NCI-H510A (cell line): Measurements from ENCODE around the gene UTP11.

Experiments used
- DNase-seq: peaks from one replicate; lab custom pipeline; 2025; lab: John Stamatoyannopoulos, UW

The UTP11 gene

DNA sequence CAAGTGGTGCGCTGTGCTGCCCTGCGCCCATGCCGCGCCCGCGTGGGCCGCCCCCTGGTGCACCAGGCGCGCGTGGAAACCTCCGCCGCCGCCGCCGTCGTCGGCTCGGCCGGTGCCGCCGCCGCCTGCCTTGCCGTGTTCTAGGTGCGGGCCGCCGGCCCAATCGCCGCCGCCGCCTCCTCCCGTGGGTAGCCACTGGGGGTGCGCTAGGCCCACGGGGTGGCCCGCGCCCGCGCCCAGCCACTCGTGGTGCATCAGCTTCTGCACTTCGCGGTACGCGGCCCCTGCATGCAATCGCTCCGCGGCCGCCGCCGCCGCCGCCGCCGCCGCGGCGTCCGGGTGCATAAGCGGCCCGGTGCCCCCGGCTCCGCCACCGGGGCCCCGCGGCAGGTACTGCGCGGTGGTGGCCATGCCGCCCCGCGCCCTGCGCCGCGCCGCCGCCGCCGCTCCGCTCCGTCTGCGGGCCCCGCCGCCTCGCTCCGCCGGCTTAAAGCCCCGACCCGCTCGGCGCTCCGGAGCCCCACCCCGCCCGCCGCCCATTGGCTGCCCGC is 33.9 kb downstream of the UTP11 start, which contains the start of gene POU3F1:
TSS of gene POU3F1 (minus strand) at position 461 of the 551 bp plus-strand sequence. CDS start at position 411, 50 bp downstream.
- no peak for DNase-seq

DNA sequence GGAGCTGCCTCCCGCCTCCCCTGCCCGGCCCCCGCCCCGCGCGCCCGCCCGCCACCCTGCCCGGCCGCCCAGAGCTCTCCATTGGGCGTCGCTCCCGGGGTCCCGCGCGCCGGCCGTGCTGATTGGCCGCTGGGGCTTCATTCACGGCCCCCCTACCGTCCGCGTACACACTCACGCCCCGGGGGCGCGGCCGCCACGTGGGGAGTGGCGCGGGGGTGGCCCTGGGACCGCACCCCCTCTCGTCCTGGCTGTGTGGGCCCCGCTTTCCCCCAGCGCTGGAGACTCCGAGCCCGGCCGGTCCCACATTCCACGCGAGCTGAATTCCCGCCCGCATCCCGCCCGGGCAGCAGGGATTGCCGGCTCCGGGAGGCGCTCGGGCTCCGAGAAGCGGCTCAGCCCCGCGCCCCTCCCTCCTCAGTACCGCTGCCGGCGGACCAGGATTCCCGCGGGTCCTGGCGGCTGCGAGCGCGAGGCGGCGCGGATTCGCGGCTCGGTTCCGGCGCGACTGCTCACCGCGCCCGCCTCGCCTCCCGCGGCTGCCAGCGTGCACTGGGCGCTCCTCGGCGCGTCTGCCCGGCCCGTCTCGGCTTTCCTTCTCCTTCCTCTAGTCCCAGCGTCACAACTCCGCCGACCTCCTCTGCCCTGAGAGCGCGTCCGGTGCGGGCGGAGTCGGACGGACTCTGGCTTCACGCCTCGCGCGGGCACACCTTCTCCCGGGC is 34.5 kb downstream of the UTP11 start:
- DNase-seq, result peak; percentile 99

DNA sequence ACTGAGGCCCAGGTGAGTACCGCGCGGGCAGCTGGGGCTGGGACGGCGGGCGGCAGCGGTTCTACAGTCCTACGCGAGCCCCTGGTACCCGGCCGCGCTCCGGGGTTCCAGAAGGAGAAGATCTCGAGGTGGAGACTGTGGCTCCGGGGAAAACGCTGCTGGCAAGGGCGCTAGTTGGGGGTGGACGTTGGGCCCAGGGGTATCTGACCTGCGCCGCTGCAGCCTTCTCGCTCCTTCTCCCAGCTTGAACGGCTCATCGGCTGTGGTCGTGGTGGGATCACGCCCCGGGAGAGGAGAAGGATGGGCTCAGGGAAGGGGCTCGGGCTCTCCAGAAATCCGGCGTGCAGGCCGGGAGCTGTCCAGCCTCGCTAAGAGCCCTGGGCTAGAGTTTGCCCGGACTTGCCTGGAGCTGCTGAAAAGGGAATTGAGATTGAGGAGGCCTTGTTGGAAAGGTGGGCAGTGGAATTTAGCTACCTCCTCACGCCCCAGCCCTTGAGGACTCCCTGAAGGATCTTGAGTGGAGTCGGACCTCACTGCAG is 35.1 kb downstream of the UTP11 start:
- no peak for DNase-seq

DNA sequence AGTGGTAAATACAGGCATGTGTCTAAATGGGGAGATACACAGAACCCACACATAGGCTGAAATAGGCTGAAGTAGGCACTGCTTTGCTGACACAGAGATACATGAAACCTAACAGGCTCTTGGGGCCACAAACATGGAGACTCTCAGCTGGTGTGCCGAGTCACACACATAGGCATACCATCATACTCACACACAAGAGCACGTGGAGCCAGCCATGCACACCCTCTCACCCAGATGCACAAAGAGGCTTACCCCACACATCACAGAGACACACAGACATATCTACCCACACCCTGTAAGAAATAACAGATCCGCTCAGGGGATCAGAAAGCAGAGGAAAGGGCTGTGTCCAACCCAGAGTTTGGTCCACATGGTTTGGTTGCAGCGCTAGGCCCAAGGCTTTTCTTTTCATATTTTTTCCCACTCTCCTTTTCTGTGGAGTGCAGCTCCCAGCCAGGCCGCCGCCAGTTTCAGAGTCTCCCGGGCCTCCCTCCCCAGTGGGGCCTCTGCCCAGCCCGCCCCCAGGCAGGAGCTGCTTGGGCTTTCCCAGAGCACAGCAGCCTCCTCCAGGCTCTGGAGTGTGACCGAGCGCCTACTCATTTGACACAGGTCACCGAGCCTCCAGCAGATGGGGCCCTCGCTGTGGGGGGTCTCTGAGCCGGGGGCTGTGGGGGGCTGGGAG is 38.0 kb downstream of the UTP11 start:
- DNase-seq, result no peak

DNA sequence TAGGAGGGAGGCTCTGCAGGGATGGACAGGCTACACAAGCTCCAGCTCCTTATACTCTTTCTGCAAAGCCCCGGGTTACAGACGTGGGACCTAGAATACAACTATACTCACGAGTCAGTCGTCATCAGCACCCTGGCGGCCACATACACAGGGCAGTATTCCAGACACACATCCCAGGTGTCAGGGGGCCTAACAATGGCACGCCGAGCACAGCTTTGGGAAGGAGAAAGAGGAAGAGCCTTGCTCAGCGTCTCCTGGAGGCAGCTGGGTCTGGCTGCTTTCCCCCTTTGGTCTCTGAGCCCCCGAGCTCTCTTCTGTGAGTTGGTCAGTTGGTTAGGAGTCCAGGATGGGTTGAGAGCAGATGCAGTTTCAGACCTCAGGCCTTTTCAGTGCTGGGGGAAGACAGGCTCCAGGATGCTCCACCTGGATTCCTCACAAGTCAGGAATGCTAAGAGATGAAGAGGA is 38.6 kb downstream of the UTP11 start:
- no peak for DNase-seq

DNA sequence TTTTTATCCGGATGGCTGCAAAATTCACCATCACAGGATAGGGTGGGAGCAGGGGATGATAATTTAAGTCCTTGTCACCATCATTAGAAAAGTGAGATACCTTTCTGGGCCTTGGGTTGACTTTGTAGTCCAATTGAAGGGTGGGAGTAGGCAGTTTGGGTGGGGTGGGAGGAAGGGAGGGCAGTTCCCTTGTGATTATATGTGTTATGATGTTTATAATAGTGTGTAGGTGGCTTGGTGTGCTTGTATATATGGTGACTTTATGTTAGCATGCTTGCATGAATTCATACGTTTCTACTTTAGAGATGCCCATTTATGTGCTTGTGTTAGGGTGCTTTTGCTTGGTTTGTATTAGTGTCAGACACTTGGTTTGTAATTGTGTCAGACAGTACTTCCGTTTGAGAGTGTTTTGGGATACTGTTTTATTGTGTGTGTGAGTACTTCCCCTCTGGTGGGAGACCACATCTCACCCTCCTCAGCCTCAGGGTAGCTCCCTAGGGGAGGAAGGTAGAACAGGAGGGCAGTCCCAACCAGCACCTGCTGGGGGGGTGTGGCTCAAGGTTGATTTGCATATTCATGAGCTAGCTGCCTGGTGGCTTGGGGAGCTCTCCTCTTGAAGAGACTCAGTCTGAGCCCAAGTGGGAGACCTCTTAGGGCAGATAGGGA is 40.3 kb downstream of the UTP11 start:
- DNase-seq, result no peak

- peak; percentile 79 for DNase-seq
These were observed 41.0 kb downstream of the UTP11 start for GRCh38 chr1:38053416-38054091.

- DNase-seq, result no peak
These were observed 42.9 kb downstream of the UTP11 start for GRCh38 chr1:38055398-38055797.

DNA sequence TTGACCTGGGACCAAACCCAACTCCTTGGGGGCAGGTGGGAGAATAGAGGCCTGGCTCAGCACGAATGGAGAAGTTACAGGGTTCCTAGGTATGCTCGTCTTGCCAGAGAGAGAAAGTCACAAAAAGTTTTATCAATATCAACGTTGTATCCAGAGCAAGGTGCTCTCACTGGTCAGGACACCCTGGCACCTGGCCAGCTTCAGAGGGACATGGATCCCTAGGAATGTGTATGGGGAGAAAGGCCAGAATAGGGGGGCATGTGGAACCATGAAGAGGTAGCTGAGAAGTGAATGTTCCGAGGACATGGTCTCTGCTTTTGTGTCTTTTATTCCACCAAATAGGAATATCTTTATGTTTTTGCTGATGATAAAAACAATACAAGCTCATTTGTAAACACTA is 43.4 kb downstream of the UTP11 start:
- DNase-seq, result no peak

DNA sequence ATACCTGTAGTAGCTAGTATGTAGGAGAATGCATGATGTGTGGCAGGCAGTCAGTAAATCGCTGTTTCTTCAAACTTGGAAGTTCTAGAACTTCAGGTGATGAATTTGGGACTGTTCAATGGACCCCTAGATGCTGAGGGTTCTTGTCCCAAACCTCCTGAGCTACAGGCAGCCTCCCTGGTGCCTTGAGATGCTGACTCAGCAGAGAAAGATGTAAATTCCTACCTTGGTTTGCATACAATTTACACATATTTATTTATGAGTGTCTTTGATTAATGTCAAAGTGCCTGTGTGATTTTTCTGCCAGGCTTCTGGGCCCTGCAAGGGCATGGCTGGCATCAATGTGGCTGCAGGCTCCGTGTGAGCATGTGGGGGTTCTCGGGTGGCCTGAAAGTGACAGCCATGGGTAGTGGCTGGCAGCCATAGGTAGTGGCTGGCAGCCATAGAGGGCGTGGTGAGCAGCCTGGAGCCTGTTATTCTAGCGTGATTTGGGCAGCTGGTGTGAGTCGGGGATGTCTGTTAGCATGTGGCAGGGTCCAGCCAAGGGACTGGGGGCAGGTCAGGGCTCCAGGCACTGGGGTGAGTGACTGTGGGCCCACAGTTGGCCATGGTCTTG is 47.2 kb downstream of the UTP11 start:
- DNase-seq, result no peak

- DNase-seq, result no peak
These were observed 48.0 kb downstream of the UTP11 start for GRCh38 chr1:38060498-38060897.

DNA sequence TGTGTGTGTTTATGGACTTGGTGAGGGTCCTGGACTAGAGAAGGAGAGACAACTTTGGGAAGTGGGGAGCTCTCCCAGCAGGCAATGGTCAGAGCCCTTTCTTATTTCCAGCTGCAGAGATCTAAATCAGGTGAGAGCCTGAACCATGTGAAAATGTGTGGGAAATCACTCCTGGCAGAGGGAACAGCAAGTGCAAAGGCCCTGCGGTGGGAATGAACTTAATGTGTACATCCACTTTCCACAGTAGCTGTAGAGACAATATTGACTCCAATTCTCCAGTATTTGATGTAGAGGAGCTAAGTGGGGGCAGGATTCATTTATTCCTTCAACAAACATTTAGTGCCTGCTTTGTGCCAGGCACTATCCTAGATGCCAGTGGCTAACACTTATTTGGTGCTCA is 48.8 kb downstream of the UTP11 start:
- no peak for DNase-seq

- DNase-seq, result no peak
These were observed 49.4 kb downstream of the UTP11 start for GRCh38 chr1:38061883-38062328.

DNA sequence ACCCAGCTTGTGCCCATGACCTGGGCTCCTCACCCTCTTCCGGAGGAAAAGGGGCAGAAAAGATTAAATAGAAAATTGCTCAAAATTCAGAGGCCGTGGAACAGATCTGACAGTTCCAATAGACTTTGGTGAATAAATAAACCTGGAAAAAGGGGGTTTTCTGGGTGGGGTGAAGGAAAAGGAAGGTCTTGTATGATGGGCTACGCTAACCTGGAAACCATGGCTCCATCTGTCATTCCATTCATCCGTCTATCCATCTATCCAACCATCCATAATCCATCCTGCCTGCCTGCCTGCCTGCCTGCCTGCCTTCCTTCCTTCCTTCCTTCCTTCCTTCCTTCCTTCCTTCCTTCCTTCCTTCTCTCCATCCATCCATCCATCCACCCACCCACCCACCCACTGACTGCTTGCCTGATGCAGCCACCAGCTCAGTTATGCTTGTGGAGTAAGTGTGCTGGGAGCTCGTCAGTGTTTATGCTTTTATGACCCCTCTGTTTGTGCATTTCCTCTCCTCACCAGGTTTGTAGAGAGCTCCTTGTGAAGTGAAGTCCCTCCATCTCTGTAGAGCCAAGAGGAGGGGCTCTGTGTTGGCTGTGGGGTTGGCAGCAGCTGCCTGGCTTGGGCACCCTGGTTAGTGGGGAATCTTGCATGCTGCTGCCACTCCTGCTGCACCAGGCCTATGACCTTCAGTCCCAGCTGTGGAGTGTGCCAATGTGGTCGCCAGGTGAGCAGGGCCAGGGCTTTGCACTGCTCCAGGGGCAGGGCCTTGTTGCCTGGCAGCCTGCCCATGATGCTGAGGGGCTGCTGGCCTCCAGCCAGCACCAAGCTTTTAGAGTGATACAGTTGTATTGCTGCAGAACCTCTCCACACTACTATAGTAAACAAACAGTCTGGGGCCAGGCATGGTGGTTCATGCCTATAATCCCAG is 50.1 kb downstream of the UTP11 start:
- peak; percentile 100 for DNase-seq

GRCh38 chr1:38063616-38064015 is 51.1 kb downstream of the UTP11 start:
- no peak for DNase-seq

DNA sequence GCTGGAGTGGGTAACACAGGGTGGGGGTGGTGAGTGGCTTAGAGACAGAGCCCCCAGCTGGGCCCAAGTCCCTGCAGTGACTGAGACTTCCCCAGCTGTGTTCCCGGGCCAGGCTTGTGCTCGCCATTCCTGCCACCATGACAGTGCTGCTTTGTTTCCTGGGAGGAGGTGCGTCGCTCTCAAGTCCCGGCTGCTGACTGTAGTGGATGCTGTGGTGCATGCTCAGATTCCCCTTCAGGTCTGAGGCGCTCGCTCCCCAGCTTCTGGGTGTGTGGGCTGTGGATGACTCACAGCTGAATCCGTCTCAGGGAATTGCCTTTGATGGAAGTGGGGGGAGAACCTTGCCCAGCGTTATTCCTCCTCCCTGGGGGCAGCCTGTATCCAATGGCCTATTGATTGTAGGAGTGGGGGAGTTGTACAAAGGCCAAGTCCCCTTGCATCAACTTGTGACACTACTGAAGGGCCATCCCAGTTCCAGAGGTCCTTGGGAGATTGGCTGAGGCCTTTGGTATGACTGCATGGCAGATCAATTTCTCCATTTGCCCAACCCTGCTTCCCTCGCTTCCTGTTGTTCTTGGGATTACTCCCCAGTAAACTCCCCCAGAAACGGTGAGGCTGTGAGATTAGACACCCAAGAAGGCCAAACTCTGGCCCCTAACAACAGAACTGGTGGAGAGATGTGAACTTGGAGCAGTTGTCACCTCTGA is 51.8 kb downstream of the UTP11 start:
- DNase-seq, result no peak

DNA sequence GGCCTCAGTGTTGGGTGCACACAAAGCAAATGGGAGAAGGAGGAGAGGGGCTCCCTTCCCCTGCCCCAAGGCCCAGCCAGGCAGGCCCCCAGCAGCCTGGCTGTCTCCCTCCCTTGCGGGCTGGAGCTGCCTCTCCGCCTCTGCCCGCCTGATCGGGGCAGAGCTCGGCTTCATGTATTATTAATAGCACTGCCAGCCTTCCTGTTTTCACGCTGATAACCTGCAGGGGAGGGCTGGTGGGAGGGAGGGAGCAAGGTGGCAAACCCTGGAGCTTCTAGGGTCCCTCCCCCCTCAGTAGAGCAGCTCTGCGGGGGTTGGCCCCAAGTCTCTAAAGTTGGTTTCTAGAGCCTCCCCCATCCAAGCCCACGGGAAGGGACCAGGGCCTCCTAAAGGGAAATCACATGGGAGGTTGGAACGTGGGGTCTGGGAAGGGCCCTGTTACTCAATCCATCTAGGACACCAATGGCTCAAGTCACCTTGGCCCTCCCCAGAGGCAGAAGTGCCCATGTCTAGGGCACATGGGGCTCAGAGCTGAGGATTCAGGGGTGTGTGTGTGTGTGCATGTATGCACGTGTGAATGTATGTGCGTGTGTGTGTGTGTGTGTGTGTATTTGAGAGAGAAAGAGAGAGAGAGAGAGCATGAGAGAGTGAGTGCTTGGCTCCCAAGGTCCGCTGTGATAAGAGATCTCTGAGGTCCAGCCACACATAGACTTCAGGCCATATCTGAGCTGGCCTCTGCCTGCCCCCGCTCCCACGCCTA is 55.9 kb downstream of the UTP11 start:
- DNase-seq, result no peak

DNA sequence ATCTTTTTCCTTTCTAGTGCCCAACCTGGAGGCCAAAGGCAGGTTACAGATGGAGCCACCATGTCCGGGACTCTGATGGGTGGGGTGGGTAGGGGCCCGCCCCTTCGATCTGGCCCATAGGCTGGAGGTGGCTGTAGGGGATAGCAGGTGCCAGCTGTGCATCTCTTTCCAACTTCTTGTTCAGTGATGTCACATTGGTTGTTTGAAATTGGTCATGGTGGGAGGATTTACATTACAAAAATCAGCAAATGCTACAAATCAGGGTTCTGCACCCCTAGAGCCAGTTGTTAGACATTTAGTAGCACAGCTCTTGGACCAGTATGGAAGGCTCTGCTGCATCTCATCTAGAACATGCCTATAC is 56.4 kb downstream of the UTP11 start:
- no peak for DNase-seq
